SU-DHL-6 (cell line): ENCODE data around the gene TSPAN4.

Experiments
- CTCF ChIP-seq: fragments of 200-600 bp; sonication (generic); IDR thresholded peaks from one replicate; pipeline ENCODE4 v1.5.1; 2017; ENCODE audit warnings: antibody characterized with exemption, mild to moderate bottlenecking, low read length, moderate library complexity; ENCODE audit not compliant: insufficient read depth, poor library complexity, severe bottlenecking
- EZH2phosphoT487 ChIP-seq: fragments of 200-600 bp; sonication (generic), shearing (Covaris generic); conservative IDR thresholded peaks from 2 replicates; pipeline ENCODE4 v1.6.1; 2018; ENCODE audit warnings: mild to moderate bottlenecking, antibody characterized with exemption, low read length, moderate library complexity, mixed read lengths

- TF ChIP-seq CTCF (no peak), EZH2phosphoT487 (no peak)
These were observed 54.8 kb downstream of the TSPAN4 start for GRCh38 chr11:897253-898142.
